Lung (tissue), 12 donors: ENCODE results near the gene SLC2A11. TPM values are rescaled to one million over a fixed set of nuclear protein-coding genes. Genes with fewer than 3 reads are reported as not detected.

Source experiments
- ATAC-seq: fragments of 200-7000 bp; cut with Tn5 transposase; one replicate; pipeline ENCODE4 v1.9.1; 2020; ENCODE audit warnings: moderate number of reproducible peaks; ENCODE audit not compliant: insufficient read depth, low FRiP score
- DNase-seq, 3 donors: peaks; one replicate each; pipeline ENCODE4 v3.0.0-alpha.2; 2013 to 2017
- H3K27ac ChIP-seq, 2 donors: one replicate each; pipeline ENCODE4 v1.5.1; 2013; ENCODE audit warnings: mild to moderate bottlenecking in 2 of 2, moderate library complexity in 2 of 2, control low read depth in 1 of 2, inconsistent platforms in 1 of 2, low read depth in 1 of 2, low read length in 1 of 2
- H3K27me3 ChIP-seq, 3 donors: one replicate each; pipeline ENCODE4 v1.5.1; 2013; ENCODE audit warnings: low read length in 2 of 3; ENCODE audit not compliant: control insufficient read depth in 3 of 3, insufficient read depth in 3 of 3
- H3K36me3 ChIP-seq, 4 donors: one replicate each; pipeline ENCODE4 v1.5.1; 2013; ENCODE audit warnings: low read length in 4 of 4, mild to moderate bottlenecking in 1 of 4, moderate library complexity in 1 of 4; ENCODE audit not compliant: control insufficient read depth in 4 of 4, insufficient read depth in 4 of 4
- H3K4me1 ChIP-seq, 5 donors: one replicate each; pipeline ENCODE4 v1.5.1; 2013; ENCODE audit warnings: low read length in 5 of 5, mild to moderate bottlenecking in 2 of 5, moderate library complexity in 1 of 5; ENCODE audit not compliant: control insufficient read depth in 5 of 5, insufficient read depth in 5 of 5
- H3K4me3 ChIP-seq: one replicate; pipeline ENCODE4 v1.5.1; 2013; ENCODE audit warnings: mild to moderate bottlenecking, control low read depth, moderate library complexity
- H3K9ac ChIP-seq, 2 donors: one replicate each; pipeline ENCODE4 v1.5.1; 2013; ENCODE audit warnings: low read length in 2 of 2, control low read depth in 1 of 2; ENCODE audit not compliant: insufficient read depth in 1 of 2
- H3K9me3 ChIP-seq, 4 donors: one replicate each; pipeline ENCODE4 v1.5.1; 2013; ENCODE audit warnings: low read length in 3 of 4, mild to moderate bottlenecking in 1 of 4, moderate library complexity in 1 of 4; ENCODE audit not compliant: control insufficient read depth in 4 of 4, insufficient read depth in 3 of 4
- CTCF ChIP-seq: IDR thresholded peaks from 2 replicates; pipeline ENCODE4 v1.5.1; 2012; ENCODE audit warnings: mild to moderate bottlenecking; ENCODE audit errors: control extremely low read depth, extremely low read depth
- WGBS, 2 donors: extraction: QIAGEN DNeasy Blood & Tissue Kit; methylation state at CpG; one replicate each; pipeline ENCODE4 v1.1.7; 2013; 5-methylcytosine and 5-hydroxymethylcytosine counted together
- polyA plus RNA-seq, 2 donors: library from polyadenylated mRNA; stranded (reverse); fragments of 200-250 nt; gene quantifications; one replicate each; pipeline ENCODE4 v1.2.1, GENCODE V29; 2013
- total RNA-seq, 2 donors: library from RNA; depleted of rRNA in 1 of 2; stranded (reverse); fragments of >200 nt in 1 of 2; gene quantifications; one replicate each; pipeline ENCODE4 v1.2.1, GENCODE V29; 2014 to 2021
- donor health status: control.
- donor health status: control.
- donor health status: Bipolar disorder and iron deficiency.
- donor health status: healthy.
- donor health status: DM: yes; HTN: yes; CAD: no.

Gene SLC2A11
- total and polyA plus RNA-seq, 4 donors = 3.9 to 14.1 (median 10.3) TPM

GRCh38 chr22:23883658-23884057 lies 26.0 kb downstream of the SLC2A11 start:
- Histone ChIP-seq H3K36me3 (peaks cover 0 to 6% (median 2%) of the 10 kb centered on the region in 4 donors), H3K27ac (no peak overlapping the region), H3K27me3 (no peaks in the 10 kb centered on the region), H3K4me3 (no peak overlapping the region), H3K4me1 (no peaks in the 10 kb centered on the region), H3K9me3 (no peaks in the 10 kb centered on the region), H3K9ac (no peak overlapping the region)
- ATAC-seq = no peak
- TF ChIP-seq CTCF = no peak
- no peak for DNase-seq
- WGBS, 2 donors = 94 to 96% methylated on average over 9 of the region's 9 CpGs

- DNase-seq (no peak), ATAC-seq (no peak)
- H3K4me3 ChIP-seq = no peak overlapping the region
- no peak overlapping the region for H3K9ac ChIP-seq
- no peaks in the 10 kb centered on the region for H3K27me3 ChIP-seq
- H3K27ac ChIP-seq = no peak overlapping the region
- WGBS, 2 donors = 94 to 97% methylated on average over 9 of the region's 9 CpGs
- peaks cover 0 to 8% (median 2%) of the 10 kb centered on the region in 4 donors for H3K36me3 ChIP-seq
- H3K4me1 ChIP-seq = no peaks in the 10 kb centered on the region
- no peak for TF ChIP-seq CTCF
- H3K9me3 ChIP-seq = no peaks in the 10 kb centered on the region
Observed at GRCh38 chr22:23884140-23884539, 26.5 kb downstream of the SLC2A11 start.

GRCh38 chr22:23888615-23889401 lies 31.1 kb downstream of the SLC2A11 start:
- H3K9ac ChIP-seq = no peak overlapping the region
- ATAC-seq = no peak
- H3K4me3 ChIP-seq = no peak overlapping the region
- H3K4me1 ChIP-seq = peaks cover 0 to 4% (median 0%) of the 10 kb centered on the region in 5 donors
- WGBS, 2 donors = 80 to 86% methylated on average over 11 of the region's 11 CpGs
- peaks cover 0 to 2% (median 0%) of the 10 kb centered on the region in 4 donors for H3K36me3 ChIP-seq
- H3K27ac ChIP-seq = no peak overlapping the region
- DNase-seq = no peak
- H3K27me3 ChIP-seq = no peaks in the 10 kb centered on the region
- H3K9me3 ChIP-seq = no peaks in the 10 kb centered on the region
- TF ChIP-seq CTCF = no peak

- no peaks in the 10 kb centered on the region for H3K9me3 ChIP-seq
- ATAC-seq (no peak), DNase-seq (peak in 1 of 3 donors; percentile 25)
- H3K4me3 ChIP-seq = no peak overlapping the region
- TF ChIP-seq CTCF = no peak
- no peaks in the 10 kb centered on the region for H3K27me3 ChIP-seq
- peaks cover 0 to 7% (median 0%) of the 10 kb centered on the region in 5 donors for H3K4me1 ChIP-seq
- peaks cover 0 to 2% (median 0%) of the 10 kb centered on the region in 4 donors for H3K36me3 ChIP-seq
- H3K9ac ChIP-seq = no peak overlapping the region
- no peak overlapping the region for H3K27ac ChIP-seq
- WGBS, 2 donors = 66 to 84% methylated on average over 5 of the region's 5 CpGs
Observed at GRCh38 chr22:23889620-23890019, 31.9 kb downstream of the SLC2A11 start.
